CD4-positive, alpha-beta T cell (primary cell): ENCODE data around the gene C16orf96. TPM values are rescaled to one million over a fixed set of nuclear protein-coding genes. Genes with fewer than 3 reads are reported as not detected.

Experiments
- ATAC-seq: fragments of 200-7000 bp; cut with Tn5 transposase; one replicate; pipeline ENCODE4 v1.10.0; 2022; ENCODE audit warnings: mild to moderate bottlenecking; ENCODE audit not compliant: poor library complexity
- CTCF ChIA-PET: fragments of 350-600 bp; sonication (Branson Sonifier 250); formaldehyde crosslinking; loops from one replicate; lab custom pipeline; 2021; ENCODE audit warnings: antibody characterized with exemption, inconsistent platforms; lab: Charles Lee
- POLR2A ChIA-PET: fragments of 350-600 bp; sonication (Branson Sonifier 250); formaldehyde crosslinking; loops from one replicate; lab custom pipeline; 2021; ENCODE audit warnings: antibody characterized with exemption, inconsistent platforms; lab: Charles Lee
- DNase-seq, 14 experiments: peaks; one replicate each; pipeline ENCODE4 v3.0.0-alpha.2; 2013 to 2020; ENCODE audit warnings: mixed read lengths in 2 of 14
- H3K27ac ChIP-seq, 2 donors: one replicate each; pipeline versions ENCODE4 v1.5.1 to v1.7.0; 2013; ENCODE audit warnings: low read length in 2 of 2, low read depth in 1 of 2, mild to moderate bottlenecking in 1 of 2
- H3K27me3 ChIP-seq, 2 experiments: 1 replicate in 1 of 2; 2 replicates in 1 of 2; pipeline versions ENCODE4 v1.6.1 to v1.7.0; 2013; ENCODE audit warnings: low read length in 2 of 2, control low read depth in 1 of 2, mild to moderate bottlenecking in 1 of 2, moderate library complexity in 1 of 2; ENCODE audit not compliant: insufficient read depth in 2 of 2, control insufficient read depth in 1 of 2
- H3K36me3 ChIP-seq: one replicate; pipeline ENCODE4 v1.6.1; 2013; ENCODE audit warnings: low read length, control low read depth; ENCODE audit not compliant: insufficient read depth
- H3K4me1 ChIP-seq: one replicate; pipeline ENCODE4 v1.6.1; 2013; ENCODE audit warnings: low read length, control low read depth; ENCODE audit not compliant: insufficient read depth
- H3K4me3 ChIP-seq: one replicate; pipeline ENCODE4 v1.5.1; 2013; ENCODE audit warnings: mild to moderate bottlenecking, low read length, moderate library complexity
- H3K9me3 ChIP-seq, 2 experiments: 1 replicate in 1 of 2; 2 replicates in 1 of 2; pipeline versions ENCODE4 v1.6.1 to v1.7.0; 2013; ENCODE audit warnings: low read length in 2 of 2, mild to moderate bottlenecking in 2 of 2, control low read depth in 1 of 2, moderate library complexity in 1 of 2; ENCODE audit not compliant: control insufficient read depth in 1 of 2, insufficient read depth in 1 of 2
- H3K27ac Mint-ChIP-seq: one replicate; pipeline ENCODE4 v1.8.0; 2020; ENCODE audit warnings: mixed read lengths
- H3K27me3 Mint-ChIP-seq: one replicate; pipeline ENCODE4 v1.8.0; 2021; ENCODE audit warnings: mixed read lengths
- H3K36me3 Mint-ChIP-seq: one replicate; pipeline ENCODE4 v1.8.0; 2021; ENCODE audit warnings: low read depth, mixed read lengths
- H3K4me1 Mint-ChIP-seq: one replicate; pipeline ENCODE4 v1.8.0; 2021; ENCODE audit warnings: low read depth, mixed read lengths
- H3K4me3 Mint-ChIP-seq: one replicate; pipeline ENCODE4 v1.8.0; 2020; ENCODE audit warnings: mild to moderate bottlenecking, mixed read lengths
- H3K9me3 Mint-ChIP-seq: one replicate; pipeline ENCODE4 v1.8.0; 2020; ENCODE audit warnings: mixed read lengths
- CTCF ChIP-seq: fragments of 200-600 bp; IDR thresholded peaks from one replicate; pipeline ENCODE4 v1.8.0; 2022; ENCODE audit warnings: antibody characterized with exemption, mild to moderate bottlenecking
- intact Hi-C, 2 experiments: fragments of 100-400 bp; cut with DNase I in 1 of 2; cut with micrococcal nuclease in 1 of 2; formaldehyde crosslinking; loops; one replicate each; pipeline versions ENCODE4 v1.15.1 to v1.9.0; 2023 to 2025; cut with DNase I, micrococcal nuclease
- total RNA-seq, 174 experiments: library from RNA in 2 of 174; stranded (reverse) in 2 of 174; gene quantifications; one replicate each; pipeline ENCODE4 v1.2.3 and lab custom pipeline; 2021 to 2026

Gene C16orf96
- total RNA-seq, 2 experiments from 2014 or later: 0.27 to 0.42 TPM

GRCh38 chr16:4510747-4511426 is 45.3 kb upstream of the C16orf96 start:
- peaks cover 85% of the 10 kb centered on the region for H3K36me3 Mint-ChIP-seq
- no peaks in the 10 kb centered on the region for H3K9me3 Mint-ChIP-seq
- POLR2A ChIA-PET: interaction anchor here (1.1 kb wide), 1 partner anchor 35 kb away, joined by 3 read pairs; the partner anchor contains the start of gene HMOX2
- no peak for TF ChIP-seq CTCF
- H3K36me3 ChIP-seq: peaks cover 79% of the 10 kb centered on the region
- CTCF ChIA-PET: interaction anchor here (1.2 kb wide), 1 partner anchor 35 kb away, joined by 4 read pairs; the partner anchor contains the start of gene HMOX2
- H3K4me1 Mint-ChIP-seq: peaks cover 60% of the 10 kb centered on the region
- DNase-seq (peak in 2 of 14 experiments; percentile 24 to 42), ATAC-seq (no peak)
- no peaks in the 10 kb centered on the region for H3K9me3 ChIP-seq
- H3K27me3 Mint-ChIP-seq: no peaks in the 10 kb centered on the region
- no peak overlapping the region for H3K27ac ChIP-seq
- no peaks in the 10 kb centered on the region for H3K27me3 ChIP-seq
- peak overlapping the region; percentile 97 for H3K27ac Mint-ChIP-seq
- intact Hi-C loops: no loop called here
- peaks cover 69% of the 10 kb centered on the region for H3K4me1 ChIP-seq
- H3K4me3 Mint-ChIP-seq: no peak overlapping the region
- no peak overlapping the region for H3K4me3 ChIP-seq

- peak overlapping the region; percentile 97 for H3K27ac Mint-ChIP-seq
- H3K4me3 Mint-ChIP-seq: no peak overlapping the region
- no peak for TF ChIP-seq CTCF
- Histone ChIP-seq H3K27ac (peak overlapping the region; percentile 4 to 13), H3K9me3 (no peaks in the 10 kb centered on the region), H3K36me3 (peaks cover 76% of the 10 kb centered on the region), H3K4me1 (peaks cover 69% of the 10 kb centered on the region), H3K4me3 (no peak overlapping the region), H3K27me3 (no peaks in the 10 kb centered on the region)
- DNase-seq: peak in 2 of 14 experiments; percentile 29 to 48
- CTCF ChIA-PET: interaction anchor here (1.2 kb wide), 1 partner anchor 35 kb away, joined by 4 read pairs; the partner anchor contains the start of gene HMOX2
- peak; percentile 42 for ATAC-seq
- H3K27me3 Mint-ChIP-seq: no peaks in the 10 kb centered on the region
- peaks cover 78% of the 10 kb centered on the region for H3K36me3 Mint-ChIP-seq
- H3K9me3 Mint-ChIP-seq: no peaks in the 10 kb centered on the region
- peaks cover 60% of the 10 kb centered on the region for H3K4me1 Mint-ChIP-seq
- POLR2A ChIA-PET: no interaction called here
- intact Hi-C loops: no loop called here
Observed at GRCh38 chr16:4511441-4512082, 44.6 kb upstream of the C16orf96 start.

DNA sequence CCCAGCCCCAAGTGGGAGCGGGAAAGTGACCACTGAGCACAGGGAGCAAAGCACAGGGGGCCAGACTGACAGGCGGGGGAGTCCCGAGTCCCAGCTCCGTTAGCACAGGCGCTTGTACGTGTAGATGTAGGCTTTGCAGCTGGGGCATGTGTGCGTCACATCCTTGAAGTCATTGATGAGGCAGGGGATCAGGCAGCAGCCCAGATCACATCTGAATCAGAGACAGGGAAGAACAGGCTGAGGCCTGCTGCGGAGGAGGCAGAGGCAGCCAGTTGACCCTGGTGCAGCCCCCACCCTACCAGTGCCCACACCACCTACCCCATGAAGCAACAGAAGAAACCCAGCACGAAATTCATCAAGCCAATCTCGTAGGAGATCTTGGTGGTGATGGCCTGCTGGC is 43.7 kb upstream of the C16orf96 start:
- peaks cover 69% of the 10 kb centered on the region for H3K36me3 Mint-ChIP-seq
- H3K4me3 Mint-ChIP-seq: peak overlapping the region; percentile 20
- no peaks in the 10 kb centered on the region for H3K9me3 Mint-ChIP-seq
- Histone ChIP-seq H3K9me3 (no peaks in the 10 kb centered on the region), H3K27me3 (no peaks in the 10 kb centered on the region), H3K27ac (no peak overlapping the region), H3K4me1 (peaks cover 66% of the 10 kb centered on the region), H3K4me3 (no peak overlapping the region), H3K36me3 (peaks cover 67% of the 10 kb centered on the region)
- H3K27ac Mint-ChIP-seq: peak overlapping the region; percentile 97
- intact Hi-C loops: no loop called here
- no peak for TF ChIP-seq CTCF
- H3K27me3 Mint-ChIP-seq: no peaks in the 10 kb centered on the region
- peaks cover 60% of the 10 kb centered on the region for H3K4me1 Mint-ChIP-seq
- ATAC-seq: no peak
- ChIA-PET CTCF (no interaction called here), POLR2A (no interaction called here)
- no peak for DNase-seq
